ENCODE results near the gene ADAM17. TPM values are rescaled to one million over a fixed set of nuclear protein-coding genes. Genes with fewer than 3 reads are reported as not detected.

The ADAM17 gene
- total RNA-seq, 2 donors from 2014 or later = 21.3 to 22.0 TPM

GRCh38 chr2:9460441-9461017 lies 95.1 kb downstream of the ADAM17 start:
- intact Hi-C loops (cut with DNase I, micrococcal nuclease) = no loop called here
- DNase-seq = no peak
- ATAC-seq = no peak

- ATAC-seq = no peak
- intact Hi-C loops (cut with DNase I, micrococcal nuclease) = no loop called here
- DNase-seq = no peak
Observed at GRCh38 chr2:9451231-9451630, 104.4 kb downstream of the ADAM17 start.

GRCh38 chr2:9445089-9445488 lies 110.5 kb downstream of the ADAM17 start:
- intact Hi-C loops (cut with DNase I, micrococcal nuclease) = no loop called here
- DNase-seq (no peak), ATAC-seq (no peak)

- intact Hi-C loops (cut with DNase I, micrococcal nuclease) = no loop called here
- no peak for ATAC-seq
Observed at GRCh38 chr2:9443526-9443925, 112.1 kb downstream of the ADAM17 start.

GRCh38 chr2:9441556-9441955 lies 114.1 kb downstream of the ADAM17 start:
- DNase-seq (no peak), ATAC-seq (no peak)

More at GRCh38 chr2:9443526-9443925, 112.1 kb downstream of the ADAM17 start:
- no peak for DNase-seq

GRCh38 chr2:9440058-9440727 lies 115.4 kb downstream of the ADAM17 start:
- intact Hi-C loops (cut with DNase I, micrococcal nuclease) = no loop called here
- no peak for ATAC-seq
- DNase-seq = no peak

More at GRCh38 chr2:9441556-9441955, 114.1 kb downstream of the ADAM17 start:
- intact Hi-C loops (cut with DNase I, micrococcal nuclease) = no loop called here

GRCh38 chr2:9439536-9439935 lies 116.1 kb downstream of the ADAM17 start:
- DNase-seq (no peak), ATAC-seq (no peak)
- intact Hi-C loops (cut with DNase I, micrococcal nuclease) = no loop called here

Other genes starting within 250 kb of the ADAM17 start
- 10 to 100 TPM; 43.1 to 51.3 TPM for gene ITGB1BP1, start 132.3 kb downstream of the ADAM17 start, total RNA-seq
- gene CPSF3, start 132.2 kb downstream of the ADAM17 start, total RNA-seq = 10 to 100 TPM; 17.7 to 20.0 TPM
- gene IAH1, start 81.3 kb downstream of the ADAM17 start, total RNA-seq = 10 to 100 TPM; 44.7 to 47.5 TPM
- gene YWHAQ, start 75.2 kb upstream of the ADAM17 start, total RNA-seq = 100 to 1,000 TPM; 163 to 227 TPM